ENCODE data around the gene UNC5B. TPM values are rescaled to one million over a fixed set of nuclear protein-coding genes. Genes with fewer than 3 reads are reported as not detected.
A peak's percentile ranks its signal among the peaks of the same experiment; 100 is the strongest.
"Not testable (repeated sequence)": the region's sequence is repeated elsewhere in the genome, so short reads cannot be mapped to it uniquely, and the experiment has no call there.

UNC5B gene
- total RNA-seq, 2 donors from 2014 or later, result 7.1 to 8.4 TPM

GRCh38 chr10:71205468-71205867 is 6.9 kb upstream of the UNC5B start:
- DNase-seq (ENCODE audit: low spot score), result no peak
- intact Hi-C loops (cut with DNase I), result loop anchor here (5.0 kb wide), 2 partner anchors 278 to 1563 kb away; no protein-coding TSS in a partner anchor

- intact Hi-C loops (cut with DNase I), result loop anchor here (5.0 kb wide), 2 partner anchors 280 to 1565 kb away; no protein-coding TSS in a partner anchor
These were observed 5.5 kb upstream of the UNC5B start for GRCh38 chr10:71206911-71207310.

GRCh38 chr10:71207578-71207977 is 4.8 kb upstream of the UNC5B start:
- DNase-seq (ENCODE audit: low spot score), result no peak
- intact Hi-C loops (cut with DNase I), result loop anchor here (5.0 kb wide), 2 partner anchors 280 to 1565 kb away; no protein-coding TSS in a partner anchor

More at GRCh38 chr10:71206911-71207310, 5.5 kb upstream of the UNC5B start:
- peak; percentile 26 for DNase-seq (ENCODE audit: low spot score)

- intact Hi-C loops (cut with DNase I), result loop anchor here (5.0 kb wide), 2 partner anchors 282 to 1567 kb away; no protein-coding TSS in a partner anchor
- DNase-seq (ENCODE audit: low spot score), result peak; percentile 29
These were observed 3.0 kb upstream of the UNC5B start for GRCh38 chr10:71209352-71209715.

GRCh38 chr10:71209731-71210541 is 2.4 kb upstream of the UNC5B start:
- intact Hi-C loops (cut with DNase I), result loop anchor here (1.0 to 5.0 kb wide), 3 partner anchors 283 to 1568 kb away; no protein-coding TSS in a partner anchor
- peak; percentile 45 for DNase-seq (ENCODE audit: low spot score)

- peak; percentile 47 for DNase-seq (ENCODE audit: low spot score)
- intact Hi-C loops (cut with DNase I), result loop anchor here in 1 of 2 donors (1.0 kb wide), 1 partner anchor 284 kb away; no protein-coding TSS in a partner anchor
These were observed 1.9 kb upstream of the UNC5B start for GRCh38 chr10:71210542-71210871.

GRCh38 chr10:71211053-71211452 is 1.3 kb upstream of the UNC5B start:
- intact Hi-C loops (cut with DNase I), result no loop called here
- peak; percentile 66 for DNase-seq (ENCODE audit: low spot score)

GRCh38 chr10:71211775-71212317 is 524 bp upstream of the UNC5B start:
- intact Hi-C loops (cut with DNase I), result loop anchor here in 1 of 2 donors (1.0 kb wide), 1 partner anchor 45 kb away; no protein-coding TSS in a partner anchor
- DNase-seq (ENCODE audit: low spot score), result no peak

GRCh38 chr10:71213127-71213621 is 804 bp downstream of the UNC5B start:
- intact Hi-C loops (cut with DNase I), result no loop called here
- peak; percentile 83 for DNase-seq (ENCODE audit: low spot score)

GRCh38 chr10:71213761-71214440 is 1.5 kb downstream of the UNC5B start:
- DNase-seq (ENCODE audit: low spot score), result peak; percentile 72
- intact Hi-C loops (cut with DNase I), result no loop called here

GRCh38 chr10:71214641-71215559 is 2.5 kb downstream of the UNC5B start:
- peak; percentile 35 for DNase-seq (ENCODE audit: low spot score)
- intact Hi-C loops (cut with DNase I), result no loop called here

GRCh38 chr10:71216363-71216695 is 4.0 kb downstream of the UNC5B start:
- peak; percentile 54 for DNase-seq (ENCODE audit: low spot score)
- intact Hi-C loops (cut with DNase I), result no loop called here

GRCh38 chr10:71216751-71217265 is 4.4 kb downstream of the UNC5B start:
- intact Hi-C loops (cut with DNase I), result no loop called here
- DNase-seq (ENCODE audit: low spot score), result peak; percentile 72

GRCh38 chr10:71217266-71218045 is 5.1 kb downstream of the UNC5B start:
- intact Hi-C loops (cut with DNase I), result no loop called here
- peak; percentile 84 for DNase-seq (ENCODE audit: low spot score)

GRCh38 chr10:71218046-71218650 is 5.8 kb downstream of the UNC5B start:
- peak; percentile 57 for DNase-seq (ENCODE audit: low spot score)
- intact Hi-C loops (cut with DNase I), result no loop called here

- intact Hi-C loops (cut with DNase I), result no loop called here
- DNase-seq (ENCODE audit: low spot score), result peak; percentile 29
These were observed 6.3 kb downstream of the UNC5B start for GRCh38 chr10:71218651-71219050.

- DNase-seq (ENCODE audit: low spot score), result peak; percentile 75
- intact Hi-C loops (cut with DNase I), result not testable (repeated sequence)
These were observed 7.0 kb downstream of the UNC5B start for GRCh38 chr10:71219236-71219917.

Measured in posterior vena cava (tissue), 2 donors.